ENCODE data around the gene C17orf100.

DNA sequence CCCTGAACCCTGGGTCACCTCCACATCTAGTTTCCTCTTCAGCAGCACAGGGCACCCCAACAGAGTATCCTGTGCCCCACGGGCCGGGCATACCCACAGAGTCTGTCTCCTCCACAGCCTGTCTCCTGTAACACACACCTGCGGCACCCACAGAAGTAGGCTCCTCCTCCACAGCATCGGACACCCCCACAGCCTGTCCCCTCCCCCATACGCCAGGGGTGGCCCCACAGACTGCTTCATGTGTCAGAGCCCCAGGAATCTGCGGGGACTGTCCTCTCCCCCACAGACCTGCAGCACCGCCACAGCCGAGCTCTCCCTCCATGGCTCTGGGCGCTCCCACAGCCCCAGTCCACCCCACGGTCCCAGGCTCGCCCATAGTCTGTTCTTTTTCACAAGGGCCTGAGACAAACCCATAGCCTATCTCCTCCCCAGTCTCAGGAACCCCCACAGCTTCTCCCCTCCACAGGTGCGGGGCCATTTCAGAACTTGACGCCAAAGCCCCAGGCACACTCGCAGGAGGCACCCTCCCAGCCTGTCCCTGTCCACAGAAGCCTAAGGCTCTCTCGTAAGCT is 12.5 kb upstream of the C17orf100 start:
- TF ChIP-seq, protein P1, sequence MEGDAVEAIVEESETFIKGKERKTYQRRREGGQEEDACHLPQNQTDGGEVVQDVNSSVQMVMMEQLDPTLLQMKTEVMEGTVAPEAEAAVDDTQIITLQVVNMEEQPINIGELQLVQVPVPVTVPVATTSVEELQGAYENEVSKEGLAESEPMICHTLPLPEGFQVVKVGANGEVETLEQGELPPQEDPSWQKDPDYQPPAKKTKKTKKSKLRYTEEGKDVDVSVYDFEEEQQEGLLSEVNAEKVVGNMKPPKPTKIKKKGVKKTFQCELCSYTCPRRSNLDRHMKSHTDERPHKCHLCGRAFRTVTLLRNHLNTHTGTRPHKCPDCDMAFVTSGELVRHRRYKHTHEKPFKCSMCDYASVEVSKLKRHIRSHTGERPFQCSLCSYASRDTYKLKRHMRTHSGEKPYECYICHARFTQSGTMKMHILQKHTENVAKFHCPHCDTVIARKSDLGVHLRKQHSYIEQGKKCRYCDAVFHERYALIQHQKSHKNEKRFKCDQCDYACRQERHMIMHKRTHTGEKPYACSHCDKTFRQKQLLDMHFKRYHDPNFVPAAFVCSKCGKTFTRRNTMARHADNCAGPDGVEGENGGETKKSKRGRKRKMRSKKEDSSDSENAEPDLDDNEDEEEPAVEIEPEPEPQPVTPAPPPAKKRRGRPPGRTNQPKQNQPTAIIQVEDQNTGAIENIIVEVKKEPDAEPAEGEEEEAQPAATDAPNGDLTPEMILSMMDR (optimal IDR thresholded peaks at IDR 0.05 in 1 of 3, IDR thresholded peaks at IDR 0.05 in 1 of 3, conservative IDR thresholded peaks at IDR 0.05 in 1 of 3; ENCODE audit: extremely low read depth in 1 of 3, insufficient read depth in 2 of 3, low read length in 3 of 3): no peak
- TF ChIP-seq EZH2 (IDR thresholded peaks at IDR 0.05; ENCODE audit: low read length): no peak

Measured in keratinocyte (primary cell).